Anterior cingulate cortex (tissue), 58 donors: ENCODE data around the gene KLHL14.
"Not testable (repeated sequence)": the region's sequence is repeated elsewhere in the genome, so short reads cannot be mapped to it uniquely, and the experiment has no call there.

Experiments used
- DNase-seq, 58 donors: peaks; one replicate each; lab custom pipeline; 2025; lab: John Stamatoyannopoulos, UW

The KLHL14 gene, protein sequence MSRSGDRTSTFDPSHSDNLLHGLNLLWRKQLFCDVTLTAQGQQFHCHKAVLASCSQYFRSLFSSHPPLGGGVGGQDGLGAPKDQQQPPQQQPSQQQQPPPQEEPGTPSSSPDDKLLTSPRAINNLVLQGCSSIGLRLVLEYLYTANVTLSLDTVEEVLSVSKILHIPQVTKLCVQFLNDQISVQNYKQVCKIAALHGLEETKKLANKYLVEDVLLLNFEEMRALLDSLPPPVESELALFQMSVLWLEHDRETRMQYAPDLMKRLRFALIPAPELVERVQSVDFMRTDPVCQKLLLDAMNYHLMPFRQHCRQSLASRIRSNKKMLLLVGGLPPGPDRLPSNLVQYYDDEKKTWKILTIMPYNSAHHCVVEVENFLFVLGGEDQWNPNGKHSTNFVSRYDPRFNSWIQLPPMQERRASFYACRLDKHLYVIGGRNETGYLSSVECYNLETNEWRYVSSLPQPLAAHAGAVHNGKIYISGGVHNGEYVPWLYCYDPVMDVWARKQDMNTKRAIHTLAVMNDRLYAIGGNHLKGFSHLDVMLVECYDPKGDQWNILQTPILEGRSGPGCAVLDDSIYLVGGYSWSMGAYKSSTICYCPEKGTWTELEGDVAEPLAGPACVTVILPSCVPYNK

GRCh38 chr18:32772581-32773381, at the start of gene KLHL14:
Gene KLHL14, minus strand, starts transcription at chr18:32773023. Its CDS starts 2,432 bp downstream, at chr18:32770591.
- DNase-seq = no peak

DNA sequence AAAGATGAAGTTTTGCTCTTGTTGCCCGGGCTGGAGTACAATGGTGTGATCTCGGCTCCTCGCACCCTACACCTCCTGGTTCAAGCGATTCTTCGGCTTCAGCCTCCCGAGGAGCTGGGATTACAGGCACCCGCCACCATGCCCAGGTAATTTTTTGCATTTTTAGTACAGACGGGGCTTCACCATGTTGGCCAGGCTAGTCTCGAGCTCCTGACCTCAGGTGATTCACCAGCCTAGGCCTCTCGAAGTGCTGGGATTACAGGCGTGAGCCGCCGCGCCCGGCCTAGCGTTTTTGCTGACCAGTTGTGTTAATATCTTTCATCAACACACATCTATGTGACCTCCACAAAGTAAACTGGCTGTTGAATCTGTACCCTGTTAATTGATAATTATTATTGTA, 49.4 kb upstream of the KLHL14 start:
- DNase-seq = no peak

- DNase-seq = no peak
Measured at GRCh38 chr18:32815881-32816280, 43.1 kb upstream of the KLHL14 start.

GRCh38 chr18:32812342-32812741, 39.5 kb upstream of the KLHL14 start:
- no peak for DNase-seq

- DNase-seq = no peak
Measured at GRCh38 chr18:32810314-32810713, 37.5 kb upstream of the KLHL14 start.

- DNase-seq = no peak
Measured at GRCh38 chr18:32805354-32805753, 32.5 kb upstream of the KLHL14 start.

- no peak for DNase-seq
Measured at GRCh38 chr18:32804134-32804888, 31.5 kb upstream of the KLHL14 start.

DNA sequence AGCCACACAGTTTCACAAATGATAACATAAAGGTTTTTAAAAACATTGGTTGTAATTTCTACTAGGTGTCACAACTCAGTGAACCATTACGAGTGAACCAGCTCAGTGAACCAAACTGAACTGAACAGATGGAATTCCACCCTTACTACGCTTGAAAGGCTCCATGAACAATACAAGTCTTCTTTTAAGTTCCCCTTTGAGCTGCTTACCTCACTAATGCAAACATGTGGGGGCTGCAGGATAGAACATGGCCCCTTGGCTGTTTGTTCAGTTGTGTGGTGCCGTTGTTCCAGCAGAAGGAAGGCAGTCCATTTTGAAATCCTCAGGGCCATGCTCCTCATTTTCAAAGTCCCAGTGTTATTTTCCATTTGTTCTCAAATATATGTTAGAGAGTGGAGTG, 30.7 kb upstream of the KLHL14 start:
- DNase-seq = no peak

GRCh38 chr18:32802591-32803451, 30.0 kb upstream of the KLHL14 start:
- no peak for DNase-seq

DNA sequence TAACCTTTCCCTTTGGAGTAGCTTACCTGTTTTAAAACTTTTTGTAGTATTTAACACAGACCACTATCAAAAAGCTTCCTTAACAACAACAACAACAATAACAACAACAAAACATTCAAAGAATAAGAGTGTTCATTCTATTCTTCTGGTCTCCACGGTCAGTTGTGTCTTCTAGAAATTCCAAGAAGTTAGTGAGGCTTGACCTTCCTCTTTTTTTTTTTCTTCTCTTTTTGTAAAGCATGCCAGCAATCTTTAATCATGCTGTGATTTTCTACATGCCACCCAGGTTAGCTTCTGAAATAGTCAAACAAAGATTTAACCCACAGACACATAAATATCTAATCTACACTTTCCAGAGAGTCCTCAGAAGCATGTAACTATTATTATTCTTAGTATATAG, 28.4 kb upstream of the KLHL14 start:
- DNase-seq = no peak

DNA sequence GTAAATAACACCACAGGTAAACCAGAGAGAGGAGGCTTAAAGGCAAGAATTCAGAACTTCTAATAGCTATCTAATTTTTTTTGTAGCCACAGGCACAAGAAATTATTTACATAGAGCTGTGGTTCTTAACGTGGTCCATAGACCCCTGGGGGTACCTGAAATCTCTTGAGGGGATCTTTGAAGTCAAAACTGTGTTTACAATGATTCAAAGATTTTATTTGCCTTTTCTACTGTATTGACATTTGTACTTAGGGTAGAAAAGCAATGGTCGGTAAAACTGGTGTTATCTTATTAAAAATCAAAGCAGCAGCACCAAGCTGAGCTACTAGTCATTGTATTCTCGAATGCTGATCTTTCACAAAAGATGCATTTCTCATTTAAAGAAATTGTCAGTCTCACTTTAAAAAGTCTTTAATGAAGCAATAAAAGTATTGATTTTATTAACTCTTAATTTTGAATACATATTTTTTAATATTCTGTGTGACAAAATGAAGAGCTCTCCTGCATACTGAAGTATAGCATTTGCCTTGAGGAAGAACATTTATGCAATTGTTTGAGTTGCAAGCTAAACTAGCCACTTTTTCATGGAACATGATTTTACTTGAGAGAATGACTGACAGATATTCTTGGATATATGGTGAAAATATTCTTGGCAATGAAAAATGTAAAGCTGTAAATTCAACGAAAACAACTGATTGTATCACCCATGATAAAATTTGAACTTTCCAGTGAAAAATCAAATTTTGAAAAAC, 25.6 kb upstream of the KLHL14 start:
- no peak for DNase-seq

GRCh38 chr18:32794667-32795066, 21.8 kb upstream of the KLHL14 start:
- DNase-seq = not testable (repeated sequence)

DNA sequence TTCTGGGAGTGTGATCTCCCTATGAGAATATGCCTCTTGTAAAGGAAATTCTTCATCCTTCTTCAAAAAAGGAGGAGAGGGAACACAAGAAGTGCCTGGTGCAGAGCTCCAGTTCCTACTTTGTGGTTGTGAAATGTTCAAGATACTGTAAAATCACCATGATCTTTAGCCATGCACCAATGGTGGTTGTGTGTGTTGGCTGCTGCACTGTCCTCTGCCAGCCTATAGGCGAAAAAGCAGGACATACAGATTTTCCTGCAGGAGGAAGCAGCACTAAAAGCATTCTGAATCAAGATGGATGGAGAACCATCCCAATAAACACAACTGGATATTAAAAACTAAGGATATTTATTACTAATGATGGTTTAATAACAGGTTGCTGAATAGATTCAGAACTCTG, 6.2 kb upstream of the KLHL14 start:
- DNase-seq = no peak

- DNase-seq = no peak
Measured at GRCh38 chr18:32777049-32777448, 4.2 kb upstream of the KLHL14 start.

DNA sequence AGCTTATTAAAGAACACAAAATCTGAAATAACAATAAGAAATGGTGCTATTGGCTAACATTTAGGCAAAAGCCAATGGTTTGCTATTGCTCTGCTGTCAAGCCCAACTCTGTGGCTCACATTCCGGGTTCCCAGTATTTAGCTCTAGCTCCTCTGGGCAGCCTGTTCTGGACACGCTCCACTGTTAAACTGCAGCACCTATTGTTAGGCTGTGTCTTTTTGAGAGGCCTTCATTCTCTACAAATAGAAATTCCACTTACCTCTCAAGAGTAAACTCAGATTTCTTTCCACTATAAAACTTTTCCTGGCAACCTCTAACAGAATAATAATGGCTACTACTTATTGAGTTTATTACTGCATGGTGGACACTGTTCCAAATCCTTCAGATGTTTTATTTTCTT, 3.7 kb upstream of the KLHL14 start:
- DNase-seq = no peak

GRCh38 chr18:32775628-32776027, 2.8 kb upstream of the KLHL14 start:
- no peak for DNase-seq

GRCh38 chr18:32773382-32773712, 524 bp upstream of the KLHL14 start:
- no peak for DNase-seq

DNA sequence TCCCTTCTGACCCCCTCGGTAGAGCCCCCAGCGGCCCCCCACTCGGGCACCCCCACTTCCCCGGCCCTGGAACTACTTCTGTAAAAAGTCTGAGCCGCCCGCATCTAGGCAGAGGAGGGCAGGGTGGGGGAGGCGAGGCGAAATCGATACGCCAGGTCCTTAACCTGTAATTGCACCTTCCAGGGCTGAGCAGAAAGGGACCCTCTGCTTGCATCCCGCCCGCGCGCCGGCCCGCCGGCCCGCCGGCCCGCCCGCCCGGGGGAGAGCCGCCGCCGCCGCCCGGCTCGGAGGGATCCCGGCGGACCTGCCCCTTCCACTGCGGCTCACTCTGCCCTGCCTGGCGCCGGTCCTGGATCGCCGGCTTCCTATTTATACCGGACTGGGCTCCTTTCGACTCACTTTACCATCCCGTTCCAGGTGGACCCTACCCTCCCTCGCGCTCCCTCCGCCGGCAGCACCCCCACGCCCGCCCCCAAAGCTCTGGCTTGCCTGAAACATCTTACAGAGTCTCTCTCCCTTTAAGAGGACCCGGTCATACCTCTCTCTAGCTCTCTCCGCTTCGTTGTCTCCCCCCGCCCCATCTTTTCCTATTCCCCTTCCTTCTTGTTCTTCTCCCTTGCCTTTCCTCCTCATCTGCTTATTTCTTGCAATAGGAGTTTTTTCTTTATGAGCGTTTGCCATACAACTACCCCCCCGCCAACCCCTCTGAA, 797 bp downstream of the KLHL14 start:
- DNase-seq = no peak
